Measurements from ENCODE around the gene ATP1A1. TPM values are rescaled to one million over a fixed set of nuclear protein-coding genes. Genes with fewer than 3 reads are reported as not detected.

ATP1A1 gene
- total RNA-seq, 1 experiment from 2014 or later, result 239 TPM

DNA sequence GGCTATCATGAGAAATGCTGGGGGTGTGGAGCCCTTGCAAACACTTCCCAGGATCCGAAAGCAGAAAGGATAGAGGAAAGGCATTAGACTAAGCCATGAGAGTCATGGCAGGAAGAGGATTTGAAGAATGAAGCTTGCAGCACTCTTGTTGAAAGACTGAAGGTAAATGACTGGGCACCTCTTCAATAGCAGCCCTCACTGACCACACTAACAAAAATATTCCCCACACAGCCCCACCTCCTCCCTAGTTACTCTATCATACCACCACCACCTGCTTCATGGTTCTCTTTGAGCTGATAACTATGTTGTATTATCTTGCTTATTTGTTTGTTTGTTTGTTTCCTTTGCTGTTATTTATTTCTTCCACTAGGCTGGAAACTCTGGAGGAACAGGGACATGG is 13.2 kb upstream of the ATP1A1 start:
- Histone ChIP-seq H3K18ac (ENCODE audit: insufficient read length, low read depth, low read length) (no peak overlapping the region), H2BK12ac (ENCODE audit: insufficient read length, low read depth, low read length) (no peak overlapping the region), H3K23ac (ENCODE audit: insufficient read length, low read depth, low read length) (no peak overlapping the region), H4K91ac (ENCODE audit: insufficient read length, low read depth, low read length) (no peak overlapping the region), H2BK5ac (ENCODE audit: insufficient read length, low read length) (no peak overlapping the region), H4K5ac (ENCODE audit: insufficient read length, low read depth, low read length) (no peak overlapping the region), H3K56ac (ENCODE audit: insufficient read length, low read depth, low read length) (no peak overlapping the region), H3K14ac (ENCODE audit: insufficient read depth, low read length) (no peak overlapping the region; the same call in 1 of the 2 replicates), H3K23me2 (ENCODE audit: insufficient read length, low read depth, low read length, poor library complexity, severe bottlenecking) (no peaks in the 10 kb centered on the region), H3K79me2 (ENCODE audit: insufficient read depth, low read length) (no peaks in the 10 kb centered on the region), H3K27ac (ENCODE audit: insufficient read length, low read depth, low read length) (no peak overlapping the region), H3K4me1 (ENCODE audit: insufficient read depth, low read length) (no peaks in the 10 kb centered on the region), H4K8ac (replicated peaks; ENCODE audit: insufficient read length, low read depth, low read length) (no peak overlapping the region), H3T11ph (ENCODE audit: low read length) (no peak overlapping the region), H2BK120ac (ENCODE audit: low read depth, low read length, poor library complexity, severe bottlenecking) (no peak overlapping the region), H3K27me3 (ENCODE audit: insufficient read depth, low read length) (no peaks in the 10 kb centered on the region), H3K4me2 (ENCODE audit: insufficient read depth, insufficient read length, low read length) (no peak overlapping the region), H3K4ac (ENCODE audit: low read depth, low read length) (no peak overlapping the region), H4K20me1 (ENCODE audit: control insufficient read depth, insufficient read depth, insufficient read length) (no peaks in the 10 kb centered on the region), H3K79me1 (ENCODE audit: insufficient read depth, low read depth, low read length, poor library complexity, severe bottlenecking) (no peaks in the 10 kb centered on the region), H3K9me3 (ENCODE audit: control insufficient read depth, low read depth, low read length) (no peaks in the 10 kb centered on the region), H2BK20ac (ENCODE audit: low read depth, low read length, poor library complexity, severe bottlenecking) (no peak overlapping the region), H2AK5ac (ENCODE audit: insufficient read length, low read length) (no peak overlapping the region), H2AFZ (ENCODE audit: low read length) (no peak overlapping the region), H3K9ac (ENCODE audit: extremely low read depth, insufficient read length, low read length) (no peak overlapping the region), H2BK15ac (ENCODE audit: low read depth, low read length) (no peak overlapping the region)
- peaks cover 11 to 12% of the 10 kb centered on the region in 2 experiments for H3K4me1 Mint-ChIP-seq
- no peak overlapping the region for H3K4me3 Mint-ChIP-seq
- no peak for DNase-seq
- H3K9me3 Mint-ChIP-seq, result no peaks in the 10 kb centered on the region
- peaks cover 5% of the 10 kb centered on the region for H3K27me3 Mint-ChIP-seq (ENCODE audit: low read depth)
- TF ChIP-seq, protein P1, sequence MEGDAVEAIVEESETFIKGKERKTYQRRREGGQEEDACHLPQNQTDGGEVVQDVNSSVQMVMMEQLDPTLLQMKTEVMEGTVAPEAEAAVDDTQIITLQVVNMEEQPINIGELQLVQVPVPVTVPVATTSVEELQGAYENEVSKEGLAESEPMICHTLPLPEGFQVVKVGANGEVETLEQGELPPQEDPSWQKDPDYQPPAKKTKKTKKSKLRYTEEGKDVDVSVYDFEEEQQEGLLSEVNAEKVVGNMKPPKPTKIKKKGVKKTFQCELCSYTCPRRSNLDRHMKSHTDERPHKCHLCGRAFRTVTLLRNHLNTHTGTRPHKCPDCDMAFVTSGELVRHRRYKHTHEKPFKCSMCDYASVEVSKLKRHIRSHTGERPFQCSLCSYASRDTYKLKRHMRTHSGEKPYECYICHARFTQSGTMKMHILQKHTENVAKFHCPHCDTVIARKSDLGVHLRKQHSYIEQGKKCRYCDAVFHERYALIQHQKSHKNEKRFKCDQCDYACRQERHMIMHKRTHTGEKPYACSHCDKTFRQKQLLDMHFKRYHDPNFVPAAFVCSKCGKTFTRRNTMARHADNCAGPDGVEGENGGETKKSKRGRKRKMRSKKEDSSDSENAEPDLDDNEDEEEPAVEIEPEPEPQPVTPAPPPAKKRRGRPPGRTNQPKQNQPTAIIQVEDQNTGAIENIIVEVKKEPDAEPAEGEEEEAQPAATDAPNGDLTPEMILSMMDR (conservative IDR thresholded peaks at IDR 0.05), result no peak
- H3K27ac Mint-ChIP-seq, result peak overlapping the region in 1 of 3 experiments; percentile 28; a peak in 1 of 7 replicates
- WGBS (ENCODE audit: extremely low coverage, insufficient read length, low lambda C conversion rate), result no CpG with 5 or more reads among the region's 1 CpG
- no peaks in the 10 kb centered on the region for H3K36me3 Mint-ChIP-seq (ENCODE audit: insufficient read depth in 1 of 3, low read depth in 3 of 3)

All from H9 (cell line).